Ovary (tissue), 3 donors: ENCODE data around the gene ACTL9.

Experiments used
- CTCF ChIP-seq, 3 donors: fragments of 450-650 bp in 2 of 3; fragments of 200-600 bp in 1 of 3; IDR thresholded peaks; one replicate each; pipeline versions ENCODE4 v1.5.1 to v1.8.0; 2016 to 2022; ENCODE audit warnings: antibody characterized with exemption in 3 of 3, mild to moderate bottlenecking in 1 of 3
- EP300 ChIP-seq: sonication (generic); formaldehyde crosslinking; IDR thresholded peaks from one replicate; pipeline ENCODE4 v1.6.1; 2017; ENCODE audit warnings: antibody characterized with exemption
- POLR2A ChIP-seq: fragments of 450-650 bp; IDR thresholded peaks from one replicate; pipeline ENCODE4 v1.6.1; 2017; ENCODE audit warnings: antibody characterized with exemption, mild to moderate bottlenecking, moderate library complexity
- donor health status: DM: no; HTN: no; CAD: no.

- TF ChIP-seq CTCF (IDR thresholded peaks at IDR 0.05) (no peak), EP300 (no peak), POLR2A (no peak)
Observed at GRCh38 chr19:8738377-8738776, 39.8 kb upstream of the ACTL9 start.
